Coronary artery (tissue), 2 donors: ENCODE data around the gene CYP4F22.
"Not testable (repeated sequence)": the region's sequence is repeated elsewhere in the genome, so short reads cannot be mapped to it uniquely, and the experiment has no call there.

Source experiments
- DNase-seq: peaks from one replicate; pipeline ENCODE4 v3.0.0-alpha.2; 2017; ENCODE audit warnings: low spot score
- H3K27ac ChIP-seq, 2 donors: fragments of 200-600 bp; sonication (generic); one replicate each; pipeline ENCODE4 v1.5.1; 2016 to 2019
- H3K4me3 ChIP-seq: fragments of 200-600 bp; sonication (generic); 2 replicates; pipeline ENCODE4 v1.5.1; 2016; ENCODE audit warnings: mild to moderate bottlenecking, moderate library complexity
- TF ChIP-seq, protein P1 (sequence below): fragments of 200-600 bp; sonication (generic); IDR thresholded peaks from one replicate; pipeline ENCODE4 v1.5.1; 2019; ENCODE audit warnings: antibody characterized with exemption

CYP4F22 gene

DNA sequence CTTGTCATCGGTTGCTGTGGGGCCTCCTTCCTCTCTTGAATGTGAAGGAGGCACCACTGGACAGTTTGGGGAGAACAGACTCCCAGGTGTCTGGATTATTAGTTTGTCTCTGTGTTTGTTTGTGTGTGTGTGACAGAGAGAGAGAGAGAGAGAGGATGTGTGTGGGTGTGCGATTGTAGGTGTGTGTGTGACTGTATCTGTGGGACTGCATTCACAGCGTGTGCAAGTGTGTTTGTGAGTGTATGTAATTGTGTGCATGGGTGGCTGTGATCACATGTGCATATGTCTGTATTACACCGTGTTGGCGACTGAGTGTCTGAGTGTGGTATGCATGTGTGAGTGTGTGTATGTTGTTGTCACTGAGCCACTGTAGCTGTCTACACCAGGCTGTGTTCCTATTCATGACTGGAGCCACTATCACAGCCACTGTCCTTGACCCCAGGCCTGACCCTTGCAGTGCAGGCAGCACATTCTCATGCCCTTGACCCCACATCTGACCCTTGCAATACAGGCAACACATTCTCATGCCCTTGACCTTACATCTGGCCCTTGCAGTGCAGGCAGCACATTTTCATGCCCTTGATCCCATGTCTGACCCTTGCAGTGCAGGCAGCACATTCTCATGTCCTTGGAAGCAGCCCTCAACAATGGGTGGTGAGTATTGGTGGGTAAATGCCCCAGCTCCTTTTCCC is 81.6 kb downstream of the CYP4F22 start:
- DNase-seq: peak; percentile 46
- TF ChIP-seq, protein P1, sequence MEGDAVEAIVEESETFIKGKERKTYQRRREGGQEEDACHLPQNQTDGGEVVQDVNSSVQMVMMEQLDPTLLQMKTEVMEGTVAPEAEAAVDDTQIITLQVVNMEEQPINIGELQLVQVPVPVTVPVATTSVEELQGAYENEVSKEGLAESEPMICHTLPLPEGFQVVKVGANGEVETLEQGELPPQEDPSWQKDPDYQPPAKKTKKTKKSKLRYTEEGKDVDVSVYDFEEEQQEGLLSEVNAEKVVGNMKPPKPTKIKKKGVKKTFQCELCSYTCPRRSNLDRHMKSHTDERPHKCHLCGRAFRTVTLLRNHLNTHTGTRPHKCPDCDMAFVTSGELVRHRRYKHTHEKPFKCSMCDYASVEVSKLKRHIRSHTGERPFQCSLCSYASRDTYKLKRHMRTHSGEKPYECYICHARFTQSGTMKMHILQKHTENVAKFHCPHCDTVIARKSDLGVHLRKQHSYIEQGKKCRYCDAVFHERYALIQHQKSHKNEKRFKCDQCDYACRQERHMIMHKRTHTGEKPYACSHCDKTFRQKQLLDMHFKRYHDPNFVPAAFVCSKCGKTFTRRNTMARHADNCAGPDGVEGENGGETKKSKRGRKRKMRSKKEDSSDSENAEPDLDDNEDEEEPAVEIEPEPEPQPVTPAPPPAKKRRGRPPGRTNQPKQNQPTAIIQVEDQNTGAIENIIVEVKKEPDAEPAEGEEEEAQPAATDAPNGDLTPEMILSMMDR: no peak
- H3K4me3 ChIP-seq: no peak overlapping the region
- no peak overlapping the region for H3K27ac ChIP-seq

DNA sequence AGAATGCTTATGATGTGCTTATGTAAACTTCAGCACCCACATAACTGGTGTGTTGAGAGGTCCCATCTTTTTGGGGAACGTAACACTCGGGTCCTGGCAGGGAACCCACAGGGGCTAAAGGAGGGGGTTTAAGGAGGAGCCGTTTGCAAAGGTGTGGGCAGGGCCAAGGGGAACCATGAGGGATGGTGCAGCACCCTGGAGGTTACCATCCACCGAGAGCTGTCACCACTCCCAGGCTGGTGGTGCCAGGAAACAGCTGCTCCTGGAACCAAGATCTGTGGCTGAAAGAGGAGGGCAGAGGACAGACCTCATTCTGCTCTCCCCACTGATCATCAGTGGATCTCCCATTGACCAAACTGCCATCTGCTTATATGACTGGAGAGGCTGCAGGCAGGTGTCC is 83.5 kb downstream of the CYP4F22 start:
- DNase-seq: peak; percentile 46
- H3K27ac ChIP-seq: no peak overlapping the region
- no peak overlapping the region for H3K4me3 ChIP-seq
- TF ChIP-seq, protein P1: no peak

DNA sequence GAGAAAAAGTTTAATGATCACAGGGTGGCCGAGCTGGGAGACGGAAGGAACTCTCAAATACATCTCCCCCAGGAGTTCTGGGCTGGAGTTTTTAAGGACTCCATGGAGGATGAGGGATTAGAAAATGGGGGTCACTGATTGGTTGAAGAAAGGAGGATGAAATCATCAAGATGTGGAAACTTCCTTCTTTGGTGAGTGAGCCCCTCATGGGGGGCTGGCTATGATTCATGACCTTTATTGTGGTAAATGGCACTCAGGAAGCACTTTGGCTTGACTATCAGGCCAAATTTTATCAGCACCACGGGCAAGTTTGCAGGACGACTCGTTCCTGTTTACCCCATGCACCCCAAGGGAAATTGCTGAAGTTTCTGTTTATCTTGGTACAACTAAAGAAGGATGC is 84.2 kb downstream of the CYP4F22 start:
- not testable (repeated sequence) for H3K4me3 ChIP-seq, H3K27ac ChIP-seq
- peak; percentile 28 for DNase-seq

DNA sequence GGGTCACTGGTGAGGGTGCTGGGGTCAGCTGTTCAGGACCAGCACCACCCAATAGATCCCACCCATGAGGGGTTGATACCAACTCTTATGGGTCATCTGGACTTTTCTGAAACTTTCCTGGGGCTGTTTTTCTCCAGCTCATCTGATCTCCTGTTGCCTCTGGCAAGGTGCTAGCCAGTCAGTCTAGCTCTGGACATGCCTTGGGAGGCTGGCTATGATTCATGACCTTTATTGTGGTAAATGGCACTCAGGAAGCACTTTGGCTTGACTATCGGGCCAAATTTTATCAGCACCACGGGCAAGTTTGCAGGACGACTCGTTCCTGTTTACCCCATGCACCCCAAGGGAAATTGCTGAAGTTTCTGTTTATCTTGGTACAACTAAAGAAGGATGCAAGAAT is 85.4 kb downstream of the CYP4F22 start:
- DNase-seq, H3K4me3 ChIP-seq, H3K27ac ChIP-seq: not testable (repeated sequence)

DNA sequence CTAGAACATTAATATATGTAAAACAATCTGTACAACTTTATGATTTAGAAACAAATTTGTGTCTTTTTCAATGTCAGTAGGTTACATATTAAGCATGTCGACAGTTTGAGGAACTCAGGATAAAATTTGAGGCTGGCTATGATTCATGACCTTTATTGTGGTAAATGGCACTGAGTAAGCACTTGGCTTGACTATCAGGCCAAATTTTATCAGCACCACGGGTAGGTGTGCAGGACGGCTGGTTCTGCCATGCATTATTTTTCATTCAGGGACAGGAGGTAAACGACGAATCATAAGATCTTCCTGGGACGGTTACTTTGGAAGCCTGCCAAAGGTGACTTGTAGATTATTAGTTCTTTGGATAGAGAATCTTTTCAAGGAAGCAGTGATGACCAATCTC is 86.7 kb downstream of the CYP4F22 start:
- peak; percentile 21 for DNase-seq
- TF ChIP-seq, protein P1: no peak
- H3K4me3 ChIP-seq: no peak overlapping the region
- no peak overlapping the region for H3K27ac ChIP-seq
